HG02571 (cell line): ENCODE measurements around the gene ARHGAP24.
"Not testable (repeated sequence)": the region's sequence is repeated elsewhere in the genome, so short reads cannot be mapped to it uniquely, and the experiment has no call there.

Experiments used
- ATAC-seq: cut with Tn5 transposase; IDR thresholded peaks from one replicate; pipeline ENCODE4 v1.9.1; 2021; ENCODE audit warnings: mild to moderate bottlenecking, moderate library complexity; ENCODE audit not compliant: unreplicated experiment

Gene ARHGAP24

GRCh38 chr4:85642356-85643100, 167.6 kb downstream of the ARHGAP24 start:
- ATAC-seq, result no peak

- ATAC-seq, result no peak
Observed at GRCh38 chr4:85644061-85644460, 169.1 kb downstream of the ARHGAP24 start.

GRCh38 chr4:85650908-85651307, 176.0 kb downstream of the ARHGAP24 start:
- no peak for ATAC-seq

- no peak for ATAC-seq
Observed at GRCh38 chr4:85656759-85657505, 182.0 kb downstream of the ARHGAP24 start.

- ATAC-seq, result no peak
Observed at GRCh38 chr4:85658766-85659439, 184.0 kb downstream of the ARHGAP24 start.

GRCh38 chr4:85659610-85660218, 184.8 kb downstream of the ARHGAP24 start:
- ATAC-seq, result no peak

- ATAC-seq, result not testable (repeated sequence)
Observed at GRCh38 chr4:85666625-85667024, 191.7 kb downstream of the ARHGAP24 start.

- no peak for ATAC-seq
Observed at GRCh38 chr4:85669204-85669603, 194.3 kb downstream of the ARHGAP24 start.

GRCh38 chr4:85669992-85670548, 195.1 kb downstream of the ARHGAP24 start:
- no peak for ATAC-seq

- ATAC-seq, result no peak
Observed at GRCh38 chr4:85671120-85671519, 196.2 kb downstream of the ARHGAP24 start.

- ATAC-seq, result no peak
Observed at GRCh38 chr4:85672116-85672515, 197.2 kb downstream of the ARHGAP24 start.

- ATAC-seq, result no peak
Observed at GRCh38 chr4:85672959-85673358, 198.0 kb downstream of the ARHGAP24 start.

- peak; percentile 60 for ATAC-seq
Observed at GRCh38 chr4:85673540-85673939, 198.6 kb downstream of the ARHGAP24 start.

- ATAC-seq, result no peak
Observed at GRCh38 chr4:85675076-85676049, 200.4 kb downstream of the ARHGAP24 start.

- no peak for ATAC-seq
Observed at GRCh38 chr4:85676050-85676425, 201.1 kb downstream of the ARHGAP24 start.

GRCh38 chr4:85676850-85677590, 202.1 kb downstream of the ARHGAP24 start:
- no peak for ATAC-seq

- ATAC-seq, result no peak
Observed at GRCh38 chr4:85681221-85681657, 206.3 kb downstream of the ARHGAP24 start.

GRCh38 chr4:85681921-85682320, 207.0 kb downstream of the ARHGAP24 start:
- ATAC-seq, result no peak

- no peak for ATAC-seq
Observed at GRCh38 chr4:85682391-85682790, 207.4 kb downstream of the ARHGAP24 start.
